HL-60 (cell line): ENCODE results near the gene THAP5.

Experiments used
- DNase-seq, 2 experiments: peaks; one replicate each; pipeline ENCODE4 v3.0.0-alpha.2; 2010 to 2020; ENCODE audit warnings: low read depth in 1 of 2, low spot score in 1 of 2
- H3K27ac ChIP-seq: fragments of 250-450 bp; sonication (Bioruptor Pico); replicated peaks from 2 replicates; pipeline ENCODE4 v1.5.1; 2020; ENCODE audit warnings: mild to moderate bottlenecking, moderate library complexity
- H3K27me3 ChIP-seq: fragments of 250-450 bp; sonication (Bioruptor Pico); 2 replicates; pipeline ENCODE4 v1.5.1; 2021; ENCODE audit warnings: mild to moderate bottlenecking, moderate library complexity; ENCODE audit not compliant: insufficient read depth, poor library complexity, severe bottlenecking
- H3K4me3 ChIP-seq: replicated peaks from 2 replicates; pipeline ENCODE4 v1.5.1; 2011; ENCODE audit warnings: mild to moderate bottlenecking, control low read depth, low read length; ENCODE audit not compliant: insufficient read depth
- GABPA ChIP-seq: IDR thresholded peaks from 2 replicates; pipeline ENCODE4 v1.6.1; 2012; ENCODE audit warnings: low read depth
- POLR2AphosphoS5 ChIP-seq: IDR thresholded peaks from 2 replicates; pipeline ENCODE4 v1.6.1; 2012; ENCODE audit warnings: low read depth
- SPI1 ChIP-seq: IDR thresholded peaks from 2 replicates; pipeline ENCODE4 v1.6.1; 2012; ENCODE audit warnings: low read depth, mild to moderate bottlenecking, borderline replicate concordance
- TF ChIP-seq, protein P1 (sequence below): IDR thresholded peaks from one replicate; pipeline ENCODE4 v1.5.1; 2011; ENCODE audit warnings: low read length, control low read depth, inconsistent platforms; ENCODE audit not compliant: insufficient read depth
- TF ChIP-seq, protein P2 (sequence below): IDR thresholded peaks from 2 replicates; pipeline ENCODE4 v1.6.1; 2012; ENCODE audit warnings: low read depth; ENCODE audit not compliant: insufficient replicate concordance

THAP5 gene

DNA sequence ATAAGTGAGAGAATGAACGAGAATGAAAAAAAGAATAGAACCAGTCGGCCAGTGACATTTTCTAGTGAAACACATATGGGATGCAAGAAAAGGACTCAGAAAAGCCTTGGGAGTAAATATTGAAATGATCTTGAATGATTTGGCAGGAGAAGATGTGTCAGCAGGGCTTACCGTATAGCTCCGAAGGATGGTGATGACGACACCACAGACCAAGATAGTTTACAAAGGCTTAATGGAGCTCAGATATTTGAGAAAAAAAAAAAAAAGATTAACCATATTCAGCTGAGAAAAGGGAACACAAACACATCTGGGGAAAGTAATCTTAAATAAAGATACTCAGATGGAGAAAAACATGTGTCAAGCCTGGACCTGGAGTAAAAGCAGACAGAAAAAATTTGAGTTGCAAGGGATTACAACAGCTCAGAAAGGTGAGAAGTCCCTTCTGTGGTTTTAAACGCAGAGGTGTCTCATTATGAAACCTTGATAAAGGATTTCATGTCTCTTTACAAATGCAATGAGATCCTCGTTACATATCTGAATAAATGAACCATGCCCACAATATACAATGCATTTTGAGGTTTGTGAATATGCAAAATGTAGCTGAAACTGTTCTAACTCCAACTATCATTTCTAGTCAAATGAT lies 36.2 kb upstream of the THAP5 start:
- Histone ChIP-seq H3K27me3 (peaks cover 4% of the 10 kb centered on the region), H3K27ac (no peak overlapping the region), H3K4me3 (no peak overlapping the region)
- TF ChIP-seq, protein P1, sequence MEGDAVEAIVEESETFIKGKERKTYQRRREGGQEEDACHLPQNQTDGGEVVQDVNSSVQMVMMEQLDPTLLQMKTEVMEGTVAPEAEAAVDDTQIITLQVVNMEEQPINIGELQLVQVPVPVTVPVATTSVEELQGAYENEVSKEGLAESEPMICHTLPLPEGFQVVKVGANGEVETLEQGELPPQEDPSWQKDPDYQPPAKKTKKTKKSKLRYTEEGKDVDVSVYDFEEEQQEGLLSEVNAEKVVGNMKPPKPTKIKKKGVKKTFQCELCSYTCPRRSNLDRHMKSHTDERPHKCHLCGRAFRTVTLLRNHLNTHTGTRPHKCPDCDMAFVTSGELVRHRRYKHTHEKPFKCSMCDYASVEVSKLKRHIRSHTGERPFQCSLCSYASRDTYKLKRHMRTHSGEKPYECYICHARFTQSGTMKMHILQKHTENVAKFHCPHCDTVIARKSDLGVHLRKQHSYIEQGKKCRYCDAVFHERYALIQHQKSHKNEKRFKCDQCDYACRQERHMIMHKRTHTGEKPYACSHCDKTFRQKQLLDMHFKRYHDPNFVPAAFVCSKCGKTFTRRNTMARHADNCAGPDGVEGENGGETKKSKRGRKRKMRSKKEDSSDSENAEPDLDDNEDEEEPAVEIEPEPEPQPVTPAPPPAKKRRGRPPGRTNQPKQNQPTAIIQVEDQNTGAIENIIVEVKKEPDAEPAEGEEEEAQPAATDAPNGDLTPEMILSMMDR: no peak
- no peak for TF ChIP-seq POLR2AphosphoS5
- no peak for TF ChIP-seq GABPA
- TF ChIP-seq, protein P2, sequence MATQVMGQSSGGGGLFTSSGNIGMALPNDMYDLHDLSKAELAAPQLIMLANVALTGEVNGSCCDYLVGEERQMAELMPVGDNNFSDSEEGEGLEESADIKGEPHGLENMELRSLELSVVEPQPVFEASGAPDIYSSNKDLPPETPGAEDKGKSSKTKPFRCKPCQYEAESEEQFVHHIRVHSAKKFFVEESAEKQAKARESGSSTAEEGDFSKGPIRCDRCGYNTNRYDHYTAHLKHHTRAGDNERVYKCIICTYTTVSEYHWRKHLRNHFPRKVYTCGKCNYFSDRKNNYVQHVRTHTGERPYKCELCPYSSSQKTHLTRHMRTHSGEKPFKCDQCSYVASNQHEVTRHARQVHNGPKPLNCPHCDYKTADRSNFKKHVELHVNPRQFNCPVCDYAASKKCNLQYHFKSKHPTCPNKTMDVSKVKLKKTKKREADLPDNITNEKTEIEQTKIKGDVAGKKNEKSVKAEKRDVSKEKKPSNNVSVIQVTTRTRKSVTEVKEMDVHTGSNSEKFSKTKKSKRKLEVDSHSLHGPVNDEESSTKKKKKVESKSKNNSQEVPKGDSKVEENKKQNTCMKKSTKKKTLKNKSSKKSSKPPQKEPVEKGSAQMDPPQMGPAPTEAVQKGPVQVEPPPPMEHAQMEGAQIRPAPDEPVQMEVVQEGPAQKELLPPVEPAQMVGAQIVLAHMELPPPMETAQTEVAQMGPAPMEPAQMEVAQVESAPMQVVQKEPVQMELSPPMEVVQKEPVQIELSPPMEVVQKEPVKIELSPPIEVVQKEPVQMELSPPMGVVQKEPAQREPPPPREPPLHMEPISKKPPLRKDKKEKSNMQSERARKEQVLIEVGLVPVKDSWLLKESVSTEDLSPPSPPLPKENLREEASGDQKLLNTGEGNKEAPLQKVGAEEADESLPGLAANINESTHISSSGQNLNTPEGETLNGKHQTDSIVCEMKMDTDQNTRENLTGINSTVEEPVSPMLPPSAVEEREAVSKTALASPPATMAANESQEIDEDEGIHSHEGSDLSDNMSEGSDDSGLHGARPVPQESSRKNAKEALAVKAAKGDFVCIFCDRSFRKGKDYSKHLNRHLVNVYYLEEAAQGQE: no peak
- no peak for TF ChIP-seq SPI1
- no peak for DNase-seq

DNA sequence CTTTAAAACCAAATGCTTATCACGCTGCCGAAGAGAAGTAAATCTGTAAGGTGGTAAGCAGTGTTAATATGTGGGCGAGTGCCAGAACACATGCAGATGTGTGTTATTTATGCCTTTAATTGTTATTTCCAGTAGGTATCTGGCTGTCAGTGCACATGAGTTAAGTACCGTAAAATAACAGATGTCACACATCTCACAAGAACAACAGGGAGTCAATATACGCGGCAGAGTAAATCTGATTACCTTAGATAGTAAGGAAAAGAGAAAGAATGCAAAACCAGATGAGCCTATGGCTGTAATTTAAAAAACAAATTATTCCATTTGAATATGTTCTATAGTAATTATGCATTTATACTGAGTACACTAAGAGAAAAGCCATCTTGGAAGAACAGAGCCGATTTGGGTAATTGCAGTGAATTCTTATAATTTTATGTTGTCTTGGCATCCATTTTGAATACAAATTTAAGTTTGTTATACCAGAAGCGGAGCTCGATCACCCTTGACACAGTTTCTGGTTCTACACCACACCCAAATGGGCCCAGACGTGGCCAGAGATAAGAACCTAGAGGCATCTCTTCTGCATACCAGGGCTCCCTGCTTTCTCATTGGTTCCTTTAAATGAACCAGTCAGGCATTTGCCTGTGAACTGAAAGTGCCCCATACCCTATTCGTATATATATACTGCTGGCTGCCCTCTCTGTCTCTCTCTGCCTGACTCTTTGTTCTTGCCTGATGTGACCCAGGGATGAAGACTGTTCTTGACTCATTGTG lies 35.0 kb upstream of the THAP5 start:
- TF ChIP-seq, protein P2: no peak
- TF ChIP-seq POLR2AphosphoS5: no peak
- TF ChIP-seq SPI1: no peak
- TF ChIP-seq GABPA: no peak
- TF ChIP-seq, protein P1: no peak
- peaks cover 4% of the 10 kb centered on the region for H3K27me3 ChIP-seq
- H3K27ac ChIP-seq: no peak overlapping the region
- H3K4me3 ChIP-seq: no peak overlapping the region
- no peak for DNase-seq

DNA sequence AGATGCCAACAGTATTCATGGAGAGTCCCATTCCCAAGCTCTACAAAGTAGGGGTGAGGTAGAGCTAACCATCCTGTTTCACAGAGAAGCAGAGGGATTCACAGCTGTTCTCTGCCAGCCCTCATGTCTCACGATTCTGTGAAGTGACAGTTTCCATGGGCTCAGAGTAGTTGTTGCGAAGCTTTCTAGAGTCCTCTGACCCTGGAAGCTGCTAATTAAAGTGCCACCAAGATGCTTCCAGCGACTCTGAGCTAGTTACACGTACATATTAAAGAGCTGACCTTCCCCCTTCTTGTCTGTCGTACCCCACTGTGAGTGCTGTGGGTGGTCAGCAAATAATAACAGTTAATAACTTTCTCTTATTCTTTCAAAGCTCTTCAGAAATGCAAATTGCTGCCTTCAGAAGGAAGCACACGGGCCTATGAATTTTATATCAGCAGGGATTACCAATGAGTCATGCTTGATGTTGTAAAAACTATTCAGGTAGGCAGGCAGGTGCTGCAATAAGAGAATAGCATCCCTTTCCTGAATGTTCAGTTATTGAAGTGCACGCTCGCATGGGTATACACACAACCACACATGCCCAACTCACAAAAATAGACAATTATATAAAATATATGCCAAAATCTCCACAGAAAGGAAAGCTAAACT lies 34.3 kb upstream of the THAP5 start:
- TF ChIP-seq GABPA: no peak
- no peak for TF ChIP-seq SPI1
- TF ChIP-seq, protein P2: no peak
- TF ChIP-seq, protein P1: no peak
- no peak for TF ChIP-seq POLR2AphosphoS5
- DNase-seq: no peak
- H3K4me3 ChIP-seq: no peak overlapping the region
- peaks cover 4% of the 10 kb centered on the region for H3K27me3 ChIP-seq
- H3K27ac ChIP-seq: no peak overlapping the region
